DND-41 (cell line): ENCODE measurements around the gene PPIL1.

Source experiments
- CTCF ChIP-seq: IDR thresholded peaks from 2 replicates; pipeline ENCODE4 v1.5.1; 2012; ENCODE audit warnings: borderline replicate concordance, low read length, moderate library complexity, mild to moderate bottlenecking; ENCODE audit not compliant: poor library complexity, severe bottlenecking; ENCODE audit errors: extremely low read depth
- EZH2 ChIP-seq: IDR thresholded peaks from 3 replicates; pipeline ENCODE4 v1.6.1; 2012; ENCODE audit warnings: borderline replicate concordance, low read depth, mild to moderate bottlenecking, moderate library complexity, low read length, inconsistent platforms; ENCODE audit not compliant: severe bottlenecking

GRCh38 chr6:36847991-36848390 lies 26.6 kb downstream of the PPIL1 start:
- TF ChIP-seq CTCF, result no peak
- TF ChIP-seq EZH2, result no peak
